GM12878 (cell line): ENCODE measurements around the gene PISD. TPM values are rescaled to one million over a fixed set of nuclear protein-coding genes. Genes with fewer than 3 reads are reported as not detected.

ENCODE experiments used
- PAX5 ChIP-seq: IDR thresholded peaks from 2 replicates; pipeline ENCODE4 v1.6.1; 2011; ENCODE audit warnings: low read depth, low read length, borderline replicate concordance
- RFX5 ChIP-seq: IDR thresholded peaks from 2 replicates; pipeline ENCODE4 v1.6.1; 2011; ENCODE audit warnings: low read depth, low read length, improper control_type of control experiment
- ZNF217 ChIP-seq: fragments of 450-650 bp; IDR thresholded peaks from 2 replicates; pipeline ENCODE4 v1.6.1; 2017; ENCODE audit warnings: antibody characterized with exemption, mild to moderate bottlenecking
- polyA plus RNA-seq, 11 experiments: library from polyadenylated mRNA; depleted of rRNA in 4 of 11; unstranded in 6 of 11; stranded (reverse) in 5 of 11; fragments of >200 nt; fragmentation: Nextera tagmentation in 4 of 11; fragmentation: Illumina TruSeq in 1 of 11; extraction: Ambion mirVana in 4 of 11; extraction: Trizol in 1 of 11; gene quantifications; 1 replicate in 1 of 11; 2 replicates in 10 of 11; pipeline versions ENCODE4 v1.2.1 to v1.2.3, GENCODE V29; 2011 to 2016; ENCODE audit warnings: inconsistent platforms in 2 of 11, missing spikeins in 2 of 11, low read depth in 1 of 11
- total RNA-seq, 4 experiments: library from RNA; depleted of rRNA in 3 of 4; stranded (reverse); fragments of >200 nt in 3 of 4; fragmentation: Illumina TruSeq in 1 of 4; extraction: Trizol in 1 of 4; gene quantifications; 2 replicates each; pipeline versions ENCODE4 v1.2.1 to v1.2.3, GENCODE V29; 2013 to 2021
- TF ChIP-seq, protein P1 (sequence below): fragments of 450-650 bp; IDR thresholded peaks from 2 replicates; pipeline ENCODE4 v1.6.1; 2018; ENCODE audit warnings: borderline replicate concordance, mild to moderate bottlenecking; ENCODE audit not compliant: partially characterized antibody
- TF ChIP-seq, protein P2 (sequence below): fragments of 450-650 bp; IDR thresholded peaks from 2 replicates; pipeline ENCODE4 v1.6.1; 2016; ENCODE audit warnings: mild to moderate bottlenecking, moderate library complexity, borderline replicate concordance
- TF ChIP-seq, protein P3 (sequence below): fragments of 450-650 bp; IDR thresholded peaks from 2 replicates; pipeline ENCODE4 v1.6.1; 2017; ENCODE audit warnings: mild to moderate bottlenecking, moderate library complexity

Gene PISD
- total and polyA plus RNA-seq, 10 of the 15 experiments (the other 5 are each of a cell fraction or from before 2014, with no cell fraction given), result 25.8 to 62.7 (median 45.8) TPM

DNA sequence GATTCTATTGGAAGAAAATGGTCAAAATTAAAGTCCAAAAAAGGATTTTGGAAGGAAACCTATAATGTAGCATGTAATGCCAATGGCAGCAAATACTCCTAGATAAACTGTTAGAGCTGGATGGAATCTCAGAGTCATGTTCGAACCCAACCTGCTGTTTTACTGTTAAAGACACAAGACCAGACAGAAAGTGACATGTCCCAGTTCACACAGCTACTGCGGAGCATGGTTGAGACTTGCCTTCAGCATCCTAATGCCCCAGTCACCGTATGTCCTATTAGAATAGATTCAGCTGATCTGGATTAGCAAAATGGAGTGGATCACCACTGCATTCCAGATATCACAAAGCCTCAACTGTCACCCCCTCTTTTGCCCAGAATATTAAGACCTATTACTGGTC is 14.9 kb downstream of the PISD start (continued):
- TF ChIP-seq, protein P1, sequence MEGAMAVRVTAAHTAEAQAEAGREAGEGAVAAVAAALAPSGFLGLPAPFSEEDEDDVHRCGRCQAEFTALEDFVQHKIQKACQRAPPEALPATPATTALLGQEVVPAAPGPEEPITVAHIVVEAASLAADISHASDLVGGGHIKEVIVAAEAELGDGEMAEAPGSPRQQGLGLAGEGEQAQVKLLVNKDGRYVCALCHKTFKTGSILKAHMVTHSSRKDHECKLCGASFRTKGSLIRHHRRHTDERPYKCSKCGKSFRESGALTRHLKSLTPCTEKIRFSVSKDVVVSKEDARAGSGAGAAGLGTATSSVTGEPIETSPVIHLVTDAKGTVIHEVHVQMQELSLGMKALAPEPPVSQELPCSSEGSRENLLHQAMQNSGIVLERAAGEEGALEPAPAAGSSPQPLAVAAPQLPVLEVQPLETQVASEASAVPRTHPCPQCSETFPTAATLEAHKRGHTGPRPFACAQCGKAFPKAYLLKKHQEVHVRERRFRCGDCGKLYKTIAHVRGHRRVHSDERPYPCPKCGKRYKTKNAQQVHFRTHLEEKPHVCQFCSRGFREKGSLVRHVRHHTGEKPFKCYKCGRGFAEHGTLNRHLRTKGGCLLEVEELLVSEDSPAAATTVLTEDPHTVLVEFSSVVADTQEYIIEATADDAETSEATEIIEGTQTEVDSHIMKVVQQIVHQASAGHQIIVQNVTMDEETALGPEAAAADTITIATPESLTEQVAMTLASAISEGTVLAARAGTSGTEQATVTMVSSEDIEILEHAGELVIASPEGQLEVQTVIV, result no peak
- TF ChIP-seq, protein P2, sequence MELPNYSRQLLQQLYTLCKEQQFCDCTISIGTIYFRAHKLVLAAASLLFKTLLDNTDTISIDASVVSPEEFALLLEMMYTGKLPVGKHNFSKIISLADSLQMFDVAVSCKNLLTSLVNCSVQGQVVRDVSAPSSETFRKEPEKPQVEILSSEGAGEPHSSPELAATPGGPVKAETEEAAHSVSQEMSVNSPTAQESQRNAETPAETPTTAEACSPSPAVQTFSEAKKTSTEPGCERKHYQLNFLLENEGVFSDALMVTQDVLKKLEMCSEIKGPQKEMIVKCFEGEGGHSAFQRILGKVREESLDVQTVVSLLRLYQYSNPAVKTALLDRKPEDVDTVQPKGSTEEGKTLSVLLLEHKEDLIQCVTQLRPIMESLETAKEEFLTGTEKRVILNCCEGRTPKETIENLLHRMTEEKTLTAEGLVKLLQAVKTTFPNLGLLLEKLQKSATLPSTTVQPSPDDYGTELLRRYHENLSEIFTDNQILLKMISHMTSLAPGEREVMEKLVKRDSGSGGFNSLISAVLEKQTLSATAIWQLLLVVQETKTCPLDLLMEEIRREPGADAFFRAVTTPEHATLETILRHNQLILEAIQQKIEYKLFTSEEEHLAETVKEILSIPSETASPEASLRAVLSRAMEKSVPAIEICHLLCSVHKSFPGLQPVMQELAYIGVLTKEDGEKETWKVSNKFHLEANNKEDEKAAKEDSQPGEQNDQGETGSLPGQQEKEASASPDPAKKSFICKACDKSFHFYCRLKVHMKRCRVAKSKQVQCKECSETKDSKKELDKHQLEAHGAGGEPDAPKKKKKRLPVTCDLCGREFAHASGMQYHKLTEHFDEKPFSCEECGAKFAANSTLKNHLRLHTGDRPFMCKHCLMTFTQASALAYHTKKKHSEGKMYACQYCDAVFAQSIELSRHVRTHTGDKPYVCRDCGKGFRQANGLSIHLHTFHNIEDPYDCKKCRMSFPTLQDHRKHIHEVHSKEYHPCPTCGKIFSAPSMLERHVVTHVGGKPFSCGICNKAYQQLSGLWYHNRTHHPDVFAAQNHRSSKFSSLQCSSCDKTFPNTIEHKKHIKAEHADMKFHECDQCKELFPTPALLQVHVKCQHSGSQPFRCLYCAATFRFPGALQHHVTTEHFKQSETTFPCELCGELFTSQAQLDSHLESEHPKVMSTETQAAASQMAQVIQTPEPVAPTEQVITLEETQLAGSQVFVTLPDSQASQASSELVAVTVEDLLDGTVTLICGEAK, result no peak
- TF ChIP-seq, protein P3, sequence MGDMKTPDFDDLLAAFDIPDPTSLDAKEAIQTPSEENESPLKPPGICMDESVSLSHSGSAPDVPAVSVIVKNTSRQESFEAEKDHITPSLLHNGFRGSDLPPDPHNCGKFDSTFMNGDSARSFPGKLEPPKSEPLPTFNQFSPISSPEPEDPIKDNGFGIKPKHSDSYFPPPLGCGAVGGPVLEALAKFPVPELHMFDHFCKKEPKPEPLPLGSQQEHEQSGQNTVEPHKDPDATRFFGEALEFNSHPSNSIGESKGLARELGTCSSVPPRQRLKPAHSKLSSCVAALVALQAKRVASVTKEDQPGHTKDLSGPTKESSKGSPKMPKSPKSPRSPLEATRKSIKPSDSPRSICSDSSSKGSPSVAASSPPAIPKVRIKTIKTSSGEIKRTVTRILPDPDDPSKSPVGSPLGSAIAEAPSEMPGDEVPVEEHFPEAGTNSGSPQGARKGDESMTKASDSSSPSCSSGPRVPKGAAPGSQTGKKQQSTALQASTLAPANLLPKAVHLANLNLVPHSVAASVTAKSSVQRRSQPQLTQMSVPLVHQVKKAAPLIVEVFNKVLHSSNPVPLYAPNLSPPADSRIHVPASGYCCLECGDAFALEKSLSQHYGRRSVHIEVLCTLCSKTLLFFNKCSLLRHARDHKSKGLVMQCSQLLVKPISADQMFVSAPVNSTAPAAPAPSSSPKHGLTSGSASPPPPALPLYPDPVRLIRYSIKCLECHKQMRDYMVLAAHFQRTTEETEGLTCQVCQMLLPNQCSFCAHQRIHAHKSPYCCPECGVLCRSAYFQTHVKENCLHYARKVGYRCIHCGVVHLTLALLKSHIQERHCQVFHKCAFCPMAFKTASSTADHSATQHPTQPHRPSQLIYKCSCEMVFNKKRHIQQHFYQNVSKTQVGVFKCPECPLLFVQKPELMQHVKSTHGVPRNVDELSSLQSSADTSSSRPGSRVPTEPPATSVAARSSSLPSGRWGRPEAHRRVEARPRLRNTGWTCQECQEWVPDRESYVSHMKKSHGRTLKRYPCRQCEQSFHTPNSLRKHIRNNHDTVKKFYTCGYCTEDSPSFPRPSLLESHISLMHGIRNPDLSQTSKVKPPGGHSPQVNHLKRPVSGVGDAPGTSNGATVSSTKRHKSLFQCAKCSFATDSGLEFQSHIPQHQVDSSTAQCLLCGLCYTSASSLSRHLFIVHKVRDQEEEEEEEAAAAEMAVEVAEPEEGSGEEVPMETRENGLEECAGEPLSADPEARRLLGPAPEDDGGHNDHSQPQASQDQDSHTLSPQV, result no peak
- no peak for TF ChIP-seq PAX5
- no peak for TF ChIP-seq RFX5
- TF ChIP-seq ZNF217, result no peak
